Epithelial cell of prostate (primary cell): ENCODE data around the gene MAGEE2.
"Not testable (repeated sequence)": the region's sequence is repeated elsewhere in the genome, so short reads cannot be mapped to it uniquely, and the experiment has no call there.

Experiments used
- DNase-seq: peaks from one replicate; pipeline ENCODE4 v3.0.0-alpha.2; 2011; ENCODE audit warnings: low read depth, low spot score
- H3K27ac ChIP-seq: fragments of 450-650 bp; 2 replicates; pipeline ENCODE4 v1.5.1; 2017; ENCODE audit warnings: mild to moderate bottlenecking

MAGEE2 gene, protein sequence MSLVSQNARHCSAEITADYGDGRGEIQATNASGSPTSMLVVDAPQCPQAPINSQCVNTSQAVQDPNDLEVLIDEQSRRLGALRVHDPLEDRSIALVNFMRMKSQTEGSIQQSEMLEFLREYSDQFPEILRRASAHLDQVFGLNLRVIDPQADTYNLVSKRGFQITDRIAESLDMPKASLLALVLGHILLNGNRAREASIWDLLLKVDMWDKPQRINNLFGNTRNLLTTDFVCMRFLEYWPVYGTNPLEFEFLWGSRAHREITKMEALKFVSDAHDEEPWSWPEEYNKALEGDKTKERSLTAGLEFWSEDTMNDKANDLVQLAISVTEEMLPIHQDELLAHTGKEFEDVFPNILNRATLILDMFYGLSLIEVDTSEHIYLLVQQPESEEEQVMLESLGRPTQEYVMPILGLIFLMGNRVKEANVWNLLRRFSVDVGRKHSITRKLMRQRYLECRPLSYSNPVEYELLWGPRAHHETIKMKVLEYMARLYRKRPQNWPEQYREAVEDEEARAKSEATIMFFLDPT

DNA sequence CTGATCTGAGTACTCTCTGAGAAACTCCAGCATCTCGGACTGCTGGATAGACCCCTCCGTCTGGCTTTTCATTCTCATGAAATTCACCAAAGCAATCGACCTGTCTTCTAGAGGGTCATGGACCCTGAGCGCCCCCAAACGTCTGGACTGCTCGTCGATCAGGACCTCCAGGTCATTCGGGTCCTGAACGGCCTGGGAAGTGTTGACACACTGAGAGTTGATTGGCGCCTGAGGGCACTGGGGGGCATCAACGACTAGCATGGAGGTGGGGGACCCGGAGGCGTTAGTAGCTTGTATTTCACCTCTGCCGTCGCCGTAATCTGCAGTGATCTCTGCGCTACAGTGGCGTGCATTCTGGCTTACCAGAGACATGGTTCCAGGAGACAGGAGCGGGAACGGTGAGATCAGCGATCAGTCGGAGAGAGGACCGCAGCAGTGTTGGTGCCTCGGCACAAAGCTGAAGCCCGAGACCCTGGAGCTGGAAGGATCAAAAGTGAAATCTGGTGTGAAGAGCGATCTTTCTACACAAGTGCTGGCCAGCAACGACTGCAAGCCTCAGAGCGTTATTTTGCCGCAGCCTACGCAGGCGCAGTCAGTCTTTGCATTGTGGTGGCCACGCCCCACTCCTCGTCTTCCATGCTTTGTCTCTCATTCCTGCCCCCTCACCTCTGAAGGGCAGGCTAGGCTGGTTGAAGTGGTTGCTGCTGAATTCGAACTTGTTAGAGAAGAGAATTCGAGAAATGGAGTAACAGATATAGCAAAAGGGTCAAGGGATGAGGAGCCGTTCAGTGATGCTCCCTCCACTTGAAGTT, at the start of gene MAGEE2:
TSS of gene MAGEE2 (minus strand) at position 575 of the 812 bp plus-strand sequence. CDS start at position 372, 203 bp downstream.
- DNase-seq, result no peak
- no peak within 1 kb of the TSS for H3K27ac ChIP-seq

GRCh38 chrX:75786290-75786689, 1.2 kb upstream of the MAGEE2 start:
- H3K27ac ChIP-seq, result no peak overlapping the region
- no peak for DNase-seq

- H3K27ac ChIP-seq, result no peak overlapping the region
- DNase-seq, result no peak
Measured at GRCh38 chrX:75781611-75782010, 3.4 kb downstream of the MAGEE2 start.

GRCh38 chrX:75768063-75768462, 17.0 kb downstream of the MAGEE2 start:
- H3K27ac ChIP-seq, DNase-seq: not testable (repeated sequence)

GRCh38 chrX:75748431-75748830, 36.6 kb downstream of the MAGEE2 start:
- no peak for DNase-seq
- H3K27ac ChIP-seq, result no peak overlapping the region

DNA sequence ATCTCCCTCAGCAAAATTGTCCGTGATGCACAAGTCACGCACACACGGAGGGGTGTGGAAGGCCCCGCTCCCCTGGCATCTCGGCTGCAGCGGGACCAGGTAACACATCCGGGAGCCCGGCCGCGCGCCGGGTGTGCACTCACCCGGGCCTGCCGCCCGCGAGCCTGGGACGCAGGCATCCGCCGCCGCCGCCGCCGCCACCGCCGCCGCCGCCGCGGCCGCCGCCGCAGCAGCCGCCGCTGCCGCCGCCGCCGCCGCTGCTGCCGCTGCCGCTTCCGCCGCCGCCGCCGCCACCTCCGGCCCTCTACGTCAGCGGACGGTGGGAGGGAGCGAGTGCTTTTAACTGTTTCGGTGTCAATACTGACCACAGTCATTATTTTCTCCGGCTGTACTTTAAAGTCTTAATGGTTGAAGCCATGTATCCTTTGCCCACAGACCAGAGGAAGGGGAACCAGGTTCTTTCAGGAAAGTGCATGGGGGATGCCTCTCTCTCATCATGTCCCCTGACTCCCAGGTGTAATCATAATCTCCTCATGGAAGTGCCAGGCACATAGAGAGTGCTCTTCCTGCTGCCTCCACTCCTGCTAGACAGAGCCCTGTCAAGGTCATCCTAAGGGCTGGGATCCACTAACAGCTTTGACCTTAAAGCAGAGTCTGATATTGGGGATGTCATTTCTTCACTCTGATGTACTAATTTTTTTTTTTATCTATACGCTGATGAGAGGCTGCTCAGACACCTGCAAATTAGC, 38.0 kb downstream of the MAGEE2 start:
- no peak for DNase-seq
- no peak overlapping the region for H3K27ac ChIP-seq
